T-helper 17 cell (primary cell): ENCODE results near the gene PAXX. TPM values are rescaled to one million over a fixed set of nuclear protein-coding genes. Genes with fewer than 3 reads are reported as not detected.

Experiments used
- ATAC-seq: fragments of 150-1000 bp; cut with Tn5 transposase; 2 replicates; pipeline ENCODE4 v1.10.0; 2021; ENCODE audit warnings: mild to moderate bottlenecking, moderate library complexity
- DNase-seq, 3 donors: peaks; one replicate each; pipeline versions ENCODE4 v3.0.0 to v3.0.0-alpha.2; 2020 to 2021
- H3K9me3 ChIP-seq: one replicate; pipeline ENCODE4 v1.7.0; 2013; ENCODE audit warnings: low read length, mild to moderate bottlenecking; ENCODE audit not compliant: control insufficient read depth, poor library complexity, severe bottlenecking
- H3K27ac Mint-ChIP-seq: one replicate; pipeline ENCODE4 v1.8.0; 2022; ENCODE audit warnings: mild to moderate bottlenecking, moderate library complexity, mixed read lengths
- H3K27me3 Mint-ChIP-seq: one replicate; pipeline ENCODE4 v1.8.0; 2022; ENCODE audit warnings: mixed read lengths
- H3K36me3 Mint-ChIP-seq: one replicate; pipeline ENCODE4 v1.8.0; 2022; ENCODE audit warnings: low read depth, mixed read lengths
- H3K4me1 Mint-ChIP-seq: one replicate; pipeline ENCODE4 v1.8.0; 2022; ENCODE audit warnings: mild to moderate bottlenecking, mixed read lengths
- H3K4me3 Mint-ChIP-seq: one replicate; pipeline ENCODE4 v1.8.0; 2022; ENCODE audit warnings: mild to moderate bottlenecking, moderate library complexity, mixed read lengths
- total RNA-seq, 4 donors: library from RNA in 2 of 4; stranded (reverse) in 2 of 4; gene quantifications; one replicate each; pipeline ENCODE4 v1.2.3 and lab custom pipeline; 2022 to 2026

PAXX gene
- total RNA-seq, 2 donors from 2014 or later, result 85.7 to 89.9 TPM

DNA sequence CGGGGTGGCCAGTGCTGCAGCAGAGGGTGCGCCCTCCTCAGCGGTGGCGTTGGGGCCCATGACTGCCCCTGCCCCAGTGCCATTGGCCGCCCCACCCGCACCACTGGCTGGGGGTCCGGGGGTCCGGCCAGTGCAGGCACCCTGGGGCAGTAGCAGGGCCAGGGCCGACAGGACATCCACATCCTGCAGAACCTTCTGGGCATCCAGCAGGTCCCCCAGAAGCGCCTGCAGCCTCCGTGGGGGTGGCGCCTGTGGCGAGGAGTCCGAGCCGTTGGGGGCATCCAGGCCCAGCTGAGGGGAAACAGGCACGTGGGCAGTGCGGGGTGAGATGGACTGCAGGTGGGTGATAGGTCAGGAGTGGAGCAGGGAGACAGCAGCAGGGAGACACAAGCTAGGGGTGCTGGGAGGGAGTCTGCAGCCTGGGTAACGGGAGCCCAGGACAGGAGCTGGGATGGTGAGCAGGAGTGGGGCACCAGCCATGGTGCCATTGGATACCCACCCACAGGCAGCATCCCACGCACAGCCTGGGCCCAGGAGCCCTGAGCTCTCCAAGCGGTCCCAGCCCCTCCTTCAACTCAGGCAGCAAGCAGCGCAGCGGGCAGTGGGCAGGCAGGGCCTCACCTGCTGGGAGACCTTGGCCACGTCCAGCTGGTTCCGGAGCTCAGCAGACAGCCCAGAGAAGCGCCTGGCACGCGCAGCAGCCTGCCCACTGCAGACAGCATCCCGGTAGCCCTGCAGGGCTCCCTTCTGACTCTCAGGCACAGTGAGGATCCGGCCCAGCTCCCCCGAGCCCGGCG, 28.7 kb downstream of the PAXX start:
- peaks cover 6% of the 10 kb centered on the region for H3K4me1 Mint-ChIP-seq
- H3K27me3 Mint-ChIP-seq, result no peaks in the 10 kb centered on the region
- no peak for ATAC-seq
- H3K9me3 ChIP-seq, result no peaks in the 10 kb centered on the region
- no peak overlapping the region for H3K27ac Mint-ChIP-seq
- DNase-seq, result no peak
- H3K36me3 Mint-ChIP-seq, result peaks cover 4% of the 10 kb centered on the region
- H3K4me3 Mint-ChIP-seq, result no peak overlapping the region

- DNase-seq (no peak), ATAC-seq (no peak)
- H3K36me3 Mint-ChIP-seq, result peaks cover 4% of the 10 kb centered on the region
- H3K4me1 Mint-ChIP-seq, result peaks cover 9% of the 10 kb centered on the region
- H3K27me3 Mint-ChIP-seq, result no peaks in the 10 kb centered on the region
- no peak overlapping the region for H3K4me3 Mint-ChIP-seq
- peak overlapping the region; percentile 44 for H3K27ac Mint-ChIP-seq
- no peaks in the 10 kb centered on the region for H3K9me3 ChIP-seq
These were observed 29.4 kb downstream of the PAXX start for GRCh38 chr9:137021568-137021978.

DNA sequence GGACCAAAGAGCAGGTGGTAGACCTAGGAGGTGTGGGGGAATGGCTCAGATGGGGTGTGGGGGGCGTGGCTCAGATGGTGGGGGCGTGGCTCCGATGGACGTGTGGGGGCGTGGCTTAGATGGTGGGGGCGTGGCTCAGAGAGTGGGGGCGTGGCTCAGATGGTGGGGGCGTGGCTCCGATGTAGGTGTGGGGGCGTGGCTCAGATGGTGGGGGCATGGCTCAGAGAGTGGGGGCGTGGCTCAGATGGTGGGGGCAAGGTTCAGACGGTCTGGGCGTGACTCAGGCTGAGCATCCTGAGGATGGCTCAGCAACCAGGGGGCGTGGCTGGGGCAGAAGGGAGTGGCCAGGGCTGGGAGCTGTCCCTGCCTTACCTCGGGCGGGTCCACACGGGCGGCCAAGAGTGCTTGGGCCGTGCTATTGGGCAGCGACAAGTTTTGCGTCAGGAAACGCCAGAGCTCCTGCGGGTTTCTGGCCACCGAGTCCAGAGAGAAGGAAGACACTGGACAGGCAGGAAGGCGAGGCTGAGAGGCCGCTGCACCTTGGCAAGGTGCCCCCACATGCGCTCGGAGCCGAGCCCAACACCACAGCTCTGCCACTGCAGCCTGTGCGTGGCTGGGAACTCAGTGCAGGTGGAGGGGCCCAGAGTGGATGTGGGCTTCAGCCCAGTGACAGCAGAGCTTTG, 29.9 kb downstream of the PAXX start:
- Mint-ChIP-seq H3K36me3 (no peaks in the 10 kb centered on the region), H3K4me1 (peaks cover 11% of the 10 kb centered on the region), H3K27ac (peak overlapping the region; percentile 44), H3K27me3 (no peaks in the 10 kb centered on the region), H3K4me3 (no peak overlapping the region)
- peak; percentile 80 for ATAC-seq
- H3K9me3 ChIP-seq, result no peaks in the 10 kb centered on the region
- DNase-seq, result peak; percentile 53 to 71 (median 62)

- no peak for DNase-seq
- peaks cover 14% of the 10 kb centered on the region for H3K4me1 Mint-ChIP-seq
These were observed 30.4 kb downstream of the PAXX start for GRCh38 chr9:137022662-137023008.

GRCh38 chr9:137023157-137023556, 30.9 kb downstream of the PAXX start:
- no peaks in the 10 kb centered on the region for H3K9me3 ChIP-seq
- no peaks in the 10 kb centered on the region for H3K36me3 Mint-ChIP-seq

More at GRCh38 chr9:137022662-137023008, 30.4 kb downstream of the PAXX start:
- H3K27ac Mint-ChIP-seq, result no peak overlapping the region
- H3K36me3 Mint-ChIP-seq, result no peaks in the 10 kb centered on the region
- H3K9me3 ChIP-seq, result no peaks in the 10 kb centered on the region
- no peak for ATAC-seq
- H3K4me3 Mint-ChIP-seq, result no peak overlapping the region
- H3K27me3 Mint-ChIP-seq, result no peaks in the 10 kb centered on the region

GRCh38 chr9:137023583-137023991, 31.4 kb downstream of the PAXX start:
- H3K27ac Mint-ChIP-seq, result peak overlapping the region; percentile 45
- H3K4me3 Mint-ChIP-seq, result no peak overlapping the region
- no peak for DNase-seq
- no peaks in the 10 kb centered on the region for H3K36me3 Mint-ChIP-seq
- H3K27me3 Mint-ChIP-seq, result no peaks in the 10 kb centered on the region
- no peak for ATAC-seq
- H3K9me3 ChIP-seq, result no peaks in the 10 kb centered on the region
- peaks cover 14% of the 10 kb centered on the region for H3K4me1 Mint-ChIP-seq

More at GRCh38 chr9:137023157-137023556, 30.9 kb downstream of the PAXX start:
- Mint-ChIP-seq H3K27ac (peak overlapping the region; percentile 45), H3K27me3 (no peaks in the 10 kb centered on the region), H3K4me3 (no peak overlapping the region), H3K4me1 (peaks cover 14% of the 10 kb centered on the region)
- ATAC-seq, result no peak
- no peak for DNase-seq

DNA sequence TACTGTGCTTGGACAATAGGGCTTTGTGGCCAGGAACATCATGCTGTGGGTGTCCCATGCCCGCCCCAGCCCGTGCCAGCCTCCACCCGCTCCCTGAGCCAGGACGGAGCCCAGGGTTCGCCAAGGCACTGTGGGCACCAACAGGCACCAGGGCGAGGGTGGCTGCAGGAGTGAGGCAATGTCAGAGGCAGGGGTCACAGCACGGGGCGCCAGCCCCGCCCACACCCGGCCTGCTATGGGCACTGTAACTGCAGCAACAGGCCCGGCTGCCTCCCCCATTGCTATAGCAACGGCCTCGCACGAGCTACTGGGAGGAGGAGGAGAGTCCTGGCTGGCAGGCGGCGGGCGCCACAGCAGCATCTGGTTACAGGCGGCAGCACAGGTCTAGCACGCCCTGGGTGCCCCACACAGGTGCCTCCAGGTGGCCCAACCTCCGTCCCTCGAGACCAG, 33.3 kb downstream of the PAXX start:
- H3K9me3 ChIP-seq, result no peaks in the 10 kb centered on the region
- ATAC-seq (peak; percentile 17), DNase-seq (no peak)
- H3K27me3 Mint-ChIP-seq, result no peaks in the 10 kb centered on the region
- H3K36me3 Mint-ChIP-seq, result no peaks in the 10 kb centered on the region
- peak overlapping the region; percentile 16 for H3K27ac Mint-ChIP-seq
- no peak overlapping the region for H3K4me3 Mint-ChIP-seq
- peaks cover 23% of the 10 kb centered on the region for H3K4me1 Mint-ChIP-seq

- DNase-seq (no peak), ATAC-seq (no peak)
- H3K9me3 ChIP-seq, result no peaks in the 10 kb centered on the region
- peaks cover 28% of the 10 kb centered on the region for H3K4me1 Mint-ChIP-seq
- H3K27ac Mint-ChIP-seq, result no peak overlapping the region
- H3K27me3 Mint-ChIP-seq, result no peaks in the 10 kb centered on the region
- no peaks in the 10 kb centered on the region for H3K36me3 Mint-ChIP-seq
- peak overlapping the region; percentile 90 for H3K4me3 Mint-ChIP-seq
These were observed 34.2 kb downstream of the PAXX start for GRCh38 chr9:137026384-137026783.

DNA sequence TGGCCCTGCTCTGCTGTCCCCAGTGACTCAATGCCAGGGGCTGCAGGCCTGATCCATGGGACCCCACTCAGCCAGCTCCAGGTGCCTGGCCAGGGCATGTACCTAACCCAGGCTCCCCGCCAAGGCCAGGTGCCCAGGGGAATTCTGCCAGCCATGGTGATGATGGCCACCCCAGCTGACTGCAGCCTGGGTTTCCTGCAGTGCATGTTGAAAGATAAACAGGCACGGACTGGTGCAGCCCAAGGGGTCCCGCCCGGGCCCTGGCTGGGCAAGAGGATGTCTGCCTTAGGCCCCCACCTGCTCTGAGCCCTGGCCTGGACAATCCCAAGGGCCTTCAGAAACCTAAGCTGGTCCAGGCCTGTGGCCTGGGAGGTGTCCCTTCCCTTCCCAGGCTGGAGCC, 34.6 kb downstream of the PAXX start:
- no peaks in the 10 kb centered on the region for H3K9me3 ChIP-seq
- ATAC-seq, result no peak
- Mint-ChIP-seq H3K27me3 (no peaks in the 10 kb centered on the region), H3K27ac (peak overlapping the region; percentile 67), H3K36me3 (no peaks in the 10 kb centered on the region), H3K4me3 (peak overlapping the region; percentile 90), H3K4me1 (peaks cover 29% of the 10 kb centered on the region)
- no peak for DNase-seq

DNA sequence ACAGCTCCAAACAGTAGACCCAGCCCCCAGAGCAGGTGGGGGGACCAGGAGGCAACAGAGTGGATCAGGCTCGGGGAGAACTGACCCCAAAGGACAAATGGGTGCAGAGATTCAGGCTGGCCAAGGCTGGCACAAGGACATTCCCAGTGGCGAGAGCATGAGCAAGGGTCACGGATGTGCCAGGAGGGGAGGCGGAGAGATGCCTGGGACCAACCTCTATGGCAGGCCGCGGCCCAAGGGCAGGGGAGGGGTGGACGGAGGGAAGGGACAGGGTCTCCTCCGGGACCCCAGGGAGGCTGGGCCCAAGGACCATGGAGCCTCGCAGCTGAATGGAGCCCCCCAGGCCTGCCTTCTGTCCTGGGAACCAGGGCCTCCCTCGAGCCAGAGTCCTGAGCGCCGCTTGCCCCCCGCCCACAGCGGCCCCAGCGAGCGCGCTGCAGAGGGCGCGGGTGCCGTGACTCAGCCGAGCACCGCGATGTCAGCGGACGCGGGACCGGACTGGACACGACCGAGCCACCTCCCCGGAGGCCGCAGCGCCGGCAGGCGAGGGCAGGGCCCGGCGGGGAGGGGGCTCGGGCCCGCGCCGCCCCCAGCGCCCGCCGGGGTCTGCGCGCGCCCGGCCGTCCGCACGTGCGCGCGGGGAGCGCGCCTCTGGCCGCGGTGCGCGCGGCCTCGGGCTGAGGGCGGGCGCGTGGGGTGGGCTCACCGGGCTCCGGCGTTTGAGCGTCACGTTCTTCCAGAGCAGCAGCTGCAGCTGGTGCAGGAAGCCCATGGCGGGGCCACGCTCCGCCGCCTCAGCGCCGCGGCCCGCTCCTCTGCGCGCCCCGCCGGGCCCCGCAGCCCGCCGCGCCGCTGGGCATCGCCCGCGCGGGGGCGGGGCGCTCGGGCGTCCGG, 35.4 kb downstream of the PAXX start, which contains the start of gene ABCA2:
Gene ABCA2, minus strand, starts transcription at position 869 of the 894 bp plus-strand sequence. Its CDS starts 97 bp downstream, at position 772.
- no peaks in the 10 kb centered on the region for H3K36me3 Mint-ChIP-seq
- H3K27me3 Mint-ChIP-seq, result no peaks in the 10 kb centered on the region
- DNase-seq, result no peak
- H3K4me1 Mint-ChIP-seq, result peaks cover 28% of the 10 kb centered on the region
- H3K9me3 ChIP-seq, result no peaks in the 10 kb centered on the region
- H3K4me3 Mint-ChIP-seq, result peak within 1 kb of the TSS; percentile 94
- no peak for ATAC-seq
- peak within 1 kb of the TSS; percentile 87 for H3K27ac Mint-ChIP-seq

- Mint-ChIP-seq H3K27me3 (no peaks in the 10 kb centered on the region), H3K4me3 (peak overlapping the region; percentile 94), H3K36me3 (no peaks in the 10 kb centered on the region), H3K4me1 (peaks cover 31% of the 10 kb centered on the region), H3K27ac (peak overlapping the region; percentile 87)
- ATAC-seq (peak; percentile 69), DNase-seq (peak; percentile 64 to 84 (median 75))
- no peaks in the 10 kb centered on the region for H3K9me3 ChIP-seq
These were observed 36.2 kb downstream of the PAXX start for GRCh38 chr9:137028263-137029057.
